SKM-1 treated with dmso at 0.1 percent for 144 hours (cell line): ENCODE results near the gene IFFO2.

Experiments used
- DNase-seq: peaks from one replicate; lab custom pipeline; 2025; ENCODE audit not compliant: unreplicated experiment; lab: John Stamatoyannopoulos, UW

Gene IFFO2

DNA sequence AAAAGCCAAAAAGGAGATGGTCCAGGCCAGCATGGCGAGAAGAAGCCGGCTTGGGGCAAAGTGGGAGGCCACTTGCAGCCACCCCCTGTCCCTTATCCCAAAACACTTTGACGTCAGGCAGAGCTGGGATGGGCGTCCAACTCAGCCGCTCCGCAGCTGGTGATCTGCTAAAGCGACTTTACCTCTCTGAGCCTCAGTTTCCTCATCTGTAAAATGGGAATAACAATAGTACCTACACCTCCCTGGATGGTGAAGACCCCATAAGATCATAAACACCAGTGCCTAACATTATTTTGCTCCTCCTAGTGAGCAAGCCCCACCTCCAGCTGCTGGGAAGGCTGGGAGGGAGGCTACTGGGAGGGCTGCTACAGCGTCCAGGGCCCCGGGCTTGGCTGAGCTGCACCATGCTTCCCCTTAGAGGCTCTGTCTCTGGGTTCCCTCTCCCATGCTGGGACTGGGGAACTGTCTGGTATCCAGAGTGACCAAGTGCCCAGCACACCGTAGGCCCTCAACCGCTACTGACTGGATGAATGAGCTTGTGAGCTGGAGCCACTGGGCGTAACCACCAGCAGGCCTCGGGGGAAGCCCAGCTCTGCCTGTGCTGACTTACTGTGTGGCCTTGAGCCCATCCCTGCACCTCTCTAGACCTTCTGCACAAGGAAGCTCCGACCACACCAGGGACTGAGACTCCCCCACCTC is 18.3 kb downstream of the IFFO2 start:
- no peak for DNase-seq

- DNase-seq = no peak
Observed at GRCh38 chr1:18937539-18937938, 18.9 kb downstream of the IFFO2 start.

GRCh38 chr1:18936814-18937481 is 19.5 kb downstream of the IFFO2 start:
- DNase-seq = no peak

- DNase-seq = no peak
Observed at GRCh38 chr1:18936471-18936813, 20.0 kb downstream of the IFFO2 start.

GRCh38 chr1:18934205-18935000 is 22.1 kb downstream of the IFFO2 start:
- no peak for DNase-seq

- DNase-seq = no peak
Observed at GRCh38 chr1:18932879-18933278, 23.6 kb downstream of the IFFO2 start.

GRCh38 chr1:18932387-18932786 is 24.1 kb downstream of the IFFO2 start:
- DNase-seq = no peak

GRCh38 chr1:18931730-18932129 is 24.7 kb downstream of the IFFO2 start:
- no peak for DNase-seq

- DNase-seq = no peak
Observed at GRCh38 chr1:18929686-18930085, 26.8 kb downstream of the IFFO2 start.

GRCh38 chr1:18928985-18929384 is 27.5 kb downstream of the IFFO2 start:
- no peak for DNase-seq

DNA sequence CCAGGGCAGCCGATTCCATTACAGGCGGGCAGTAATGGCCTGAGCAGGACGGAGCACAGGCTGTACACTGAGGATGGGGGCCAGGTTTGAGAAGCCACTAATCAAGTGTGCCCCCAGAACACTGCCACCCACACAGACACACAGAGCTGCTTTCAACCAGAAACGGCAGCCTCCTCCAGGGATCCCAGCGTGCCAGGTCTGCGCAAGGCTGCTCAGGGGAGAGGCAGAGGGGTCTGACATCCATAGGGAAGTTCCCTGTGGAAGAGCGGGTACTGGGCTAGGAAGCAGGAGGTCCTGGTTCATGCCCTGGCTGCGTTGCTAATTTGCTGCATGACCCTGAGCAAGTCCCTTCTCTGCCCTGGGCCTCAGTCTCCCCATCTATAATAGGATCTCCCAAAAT is 28.1 kb downstream of the IFFO2 start:
- DNase-seq = no peak

GRCh38 chr1:18927654-18928272 is 28.7 kb downstream of the IFFO2 start:
- peak; percentile 76 for DNase-seq

DNA sequence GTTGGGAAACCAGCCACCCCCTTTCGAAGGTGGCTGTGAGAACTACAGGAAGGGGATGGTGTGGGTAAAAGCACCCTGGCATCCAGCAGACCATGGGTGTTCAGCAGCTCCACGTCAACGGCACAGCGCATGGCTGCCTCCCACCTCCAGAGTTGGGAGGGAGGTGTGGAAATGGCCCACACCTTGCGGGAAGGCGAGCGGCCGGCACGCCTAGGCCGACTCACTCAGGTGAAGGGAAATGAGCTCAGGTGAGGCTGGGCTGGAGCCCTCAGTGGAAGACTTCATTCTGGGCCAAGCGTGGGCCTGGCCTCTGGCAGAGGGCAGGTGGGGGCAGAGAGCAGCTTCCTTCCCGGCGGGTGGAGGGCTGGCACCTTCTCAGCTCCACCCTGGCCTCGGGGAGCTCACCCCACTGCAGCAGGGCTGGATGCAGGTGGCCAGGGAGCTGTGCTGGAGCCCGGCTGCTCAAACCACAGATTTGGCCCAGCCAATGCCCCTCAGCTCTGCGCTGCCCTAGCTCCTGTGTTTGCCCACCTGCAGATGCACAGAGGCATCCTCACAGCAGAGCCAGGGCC is 29.3 kb downstream of the IFFO2 start:
- DNase-seq = no peak

DNA sequence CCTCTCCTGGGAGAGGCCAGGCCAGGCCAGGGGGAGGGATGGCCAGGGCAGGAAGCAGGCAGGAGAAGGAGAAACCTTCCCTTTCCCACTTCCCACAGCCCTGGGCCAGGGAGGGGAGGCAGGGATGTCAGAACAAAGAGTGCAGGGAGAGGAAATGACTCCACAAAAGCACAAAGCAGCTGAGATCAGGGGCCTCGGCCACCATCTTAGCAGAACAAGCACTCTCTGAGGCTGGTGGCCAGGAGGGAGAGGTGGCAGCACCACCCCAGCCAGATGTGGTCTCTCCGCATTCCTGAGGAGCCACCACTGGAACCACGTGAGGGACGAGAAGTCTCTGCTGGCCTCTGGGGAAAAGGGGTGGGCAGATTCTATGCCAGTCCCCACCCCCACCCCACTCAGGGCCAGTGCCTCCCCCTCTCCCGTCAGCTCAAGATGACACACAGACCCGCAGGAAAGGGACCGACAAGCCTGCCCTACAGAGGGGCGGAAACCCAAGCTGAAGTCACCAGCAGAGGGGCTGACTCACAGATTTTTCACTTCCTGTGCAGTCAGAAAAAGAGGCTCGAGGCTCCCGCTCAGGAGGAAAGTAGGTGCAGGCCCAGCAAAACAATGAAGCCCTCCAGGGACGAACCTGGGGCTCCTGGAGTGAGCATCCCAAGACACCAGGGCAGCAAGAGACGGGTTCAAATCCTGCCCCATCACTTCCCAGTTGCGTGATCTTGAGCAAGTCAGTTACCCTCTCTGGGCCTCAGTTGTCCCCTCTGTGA is 30.0 kb downstream of the IFFO2 start:
- DNase-seq = peak; percentile 81

DNA sequence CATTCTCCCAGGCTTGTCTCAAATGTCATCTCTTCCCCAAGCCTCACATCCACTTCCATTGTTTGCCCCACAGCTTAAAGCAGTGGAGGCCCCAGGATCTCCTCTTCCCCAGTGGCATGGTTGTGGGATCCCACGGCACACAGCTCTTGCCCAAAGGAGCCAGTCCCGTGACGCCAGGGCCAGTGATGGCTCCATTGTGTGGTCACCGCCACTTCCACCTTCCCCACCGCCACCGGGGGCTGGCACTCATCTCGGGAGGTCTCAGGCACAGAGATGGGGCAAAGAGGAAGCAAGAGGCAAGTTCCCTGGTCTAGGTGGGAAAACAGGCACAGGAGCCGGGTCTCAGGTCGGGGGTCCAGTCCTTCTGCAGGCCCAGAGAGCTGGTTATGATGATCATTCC is 31.2 kb downstream of the IFFO2 start:
- no peak for DNase-seq

- no peak for DNase-seq
Observed at GRCh38 chr1:18924221-18924691, 32.2 kb downstream of the IFFO2 start.

DNA sequence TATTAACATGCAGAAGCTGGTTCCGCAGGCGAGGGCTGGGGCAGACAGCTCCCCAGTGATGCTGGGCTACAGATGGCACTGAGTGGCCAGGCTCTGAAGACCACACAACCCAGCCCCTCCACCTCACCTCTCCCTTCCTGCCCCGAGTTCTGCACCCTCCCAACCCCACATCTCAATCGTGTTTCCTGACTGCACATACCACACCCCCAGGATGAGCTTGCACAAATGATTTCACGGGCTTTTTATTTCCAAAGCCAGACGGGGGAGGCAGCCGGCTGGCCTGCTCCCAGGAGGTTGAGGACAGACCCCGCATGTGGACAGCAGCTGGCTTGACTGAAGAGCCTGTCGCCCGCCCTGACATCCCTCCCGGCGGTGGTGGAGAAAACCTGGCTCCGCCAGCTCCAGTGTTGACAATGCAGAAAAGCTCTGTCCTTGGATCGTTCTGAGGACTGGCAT is 32.7 kb downstream of the IFFO2 start:
- no peak for DNase-seq

DNA sequence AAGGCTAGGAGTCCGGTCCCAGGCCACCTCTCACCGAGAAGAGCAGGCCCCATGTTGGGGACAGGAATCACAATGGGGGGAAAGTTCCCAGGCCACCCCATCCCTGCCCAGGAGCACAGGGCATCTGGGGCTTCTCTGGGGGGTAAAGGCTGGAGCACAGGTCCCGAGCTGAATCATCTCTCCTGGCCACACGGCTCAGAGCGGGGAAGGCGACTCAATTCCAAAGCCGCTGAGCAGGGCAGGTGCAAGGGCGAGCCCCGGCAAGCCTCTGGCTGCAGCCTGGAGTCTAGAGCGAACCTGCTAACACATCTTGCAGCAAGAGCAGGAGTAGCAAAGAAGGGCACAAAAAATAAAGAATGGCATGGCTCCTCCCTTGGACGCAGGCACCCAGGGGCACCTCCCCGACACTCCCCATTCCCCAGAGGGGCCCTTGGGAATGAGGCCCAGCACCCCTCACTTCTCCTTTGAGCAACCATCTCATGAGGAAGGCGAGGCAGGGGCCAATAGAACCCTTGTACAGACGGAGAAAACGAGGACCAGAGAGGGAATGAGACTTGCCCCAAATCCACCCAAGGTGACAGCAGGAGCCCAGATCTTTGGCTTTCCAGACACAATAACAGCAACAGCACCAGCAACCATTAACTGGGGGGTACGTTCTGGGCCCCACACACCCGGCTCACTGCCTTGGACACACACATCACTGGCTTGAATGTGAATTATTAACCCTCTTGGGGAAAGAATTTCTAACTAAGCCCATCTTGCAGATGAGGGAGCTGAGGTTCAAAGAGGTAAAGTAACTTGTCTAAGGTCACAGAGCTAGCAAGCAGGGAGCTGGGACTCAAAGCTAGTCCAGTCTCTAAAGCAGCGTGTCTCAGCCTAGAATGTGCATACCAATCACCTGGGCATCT is 33.4 kb downstream of the IFFO2 start:
- no peak for DNase-seq

DNA sequence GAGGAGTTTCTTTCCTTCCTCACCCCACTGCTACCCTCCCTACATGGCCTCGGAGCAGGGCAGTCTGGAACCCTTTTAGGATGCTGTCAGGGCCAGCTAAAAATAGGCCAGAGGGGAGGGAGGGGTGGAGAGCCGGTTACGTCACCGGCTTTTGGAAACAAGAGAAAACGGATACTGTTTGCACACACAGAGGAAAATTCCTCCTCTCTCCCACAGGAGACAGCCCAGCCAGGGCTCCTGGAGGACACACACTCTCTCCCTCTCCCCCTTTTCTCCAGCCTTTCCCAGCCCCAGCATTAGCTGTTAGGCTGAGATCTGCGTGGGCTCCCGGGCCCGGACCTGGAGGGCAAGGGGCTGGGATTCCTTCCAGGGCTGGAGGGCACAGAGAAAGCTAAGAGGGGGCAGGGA is 34.2 kb downstream of the IFFO2 start:
- no peak for DNase-seq
